GM23248 (cell line): ENCODE measurements around the gene STEAP3. TPM values are rescaled to one million over a fixed set of nuclear protein-coding genes. Genes with fewer than 3 reads are reported as not detected.

ENCODE experiments used
- DNase-seq: peaks from one replicate; pipeline ENCODE4 v3.0.0-alpha.2; 2015
- H2AFZ ChIP-seq: fragments of 200-600 bp; sonication (generic); 2 replicates; pipeline ENCODE4 v1.6.1; 2016; ENCODE audit warnings: antibody characterized with exemption
- H3F3A ChIP-seq: fragments of 200-600 bp; sonication (generic); 2 replicates; pipeline ENCODE4 v1.6.1; 2016; ENCODE audit warnings: mild to moderate bottlenecking, antibody characterized with exemption, mixed run types; ENCODE audit not compliant: insufficient read depth
- H3K27ac ChIP-seq: fragments of 200-600 bp; sonication (generic); 2 replicates; pipeline ENCODE4 v1.5.1; 2016; ENCODE audit warnings: mild to moderate bottlenecking
- H3K27me3 ChIP-seq: fragments of 200-600 bp; sonication (generic); replicated peaks from 2 replicates; pipeline ENCODE4 v1.6.1; 2016; ENCODE audit warnings: mild to moderate bottlenecking; ENCODE audit not compliant: insufficient read depth
- H3K36me3 ChIP-seq: fragments of 200-600 bp; sonication (generic); 2 replicates; pipeline ENCODE4 v1.6.1; 2016; ENCODE audit warnings: low read depth, mild to moderate bottlenecking
- H3K4me1 ChIP-seq: fragments of 200-600 bp; sonication (generic); 2 replicates; pipeline ENCODE4 v1.6.1; 2016; ENCODE audit warnings: mild to moderate bottlenecking; ENCODE audit not compliant: insufficient read depth
- H3K4me2 ChIP-seq: fragments of 200-600 bp; sonication (generic); one replicate; pipeline ENCODE4 v1.6.1; 2016; ENCODE audit warnings: mild to moderate bottlenecking; ENCODE audit not compliant: unreplicated experiment
- H3K4me3 ChIP-seq: fragments of 200-600 bp; sonication (generic); 2 replicates; pipeline ENCODE4 v1.5.1; 2016; ENCODE audit warnings: mild to moderate bottlenecking
- H3K79me2 ChIP-seq: fragments of 200-600 bp; sonication (generic); 2 replicates; pipeline ENCODE4 v1.6.1; 2016; ENCODE audit warnings: mild to moderate bottlenecking; ENCODE audit not compliant: insufficient read depth
- H3K9ac ChIP-seq: fragments of 200-600 bp; sonication (generic); 2 replicates; pipeline ENCODE4 v1.6.1; 2016; ENCODE audit warnings: mild to moderate bottlenecking
- H3K9me2 ChIP-seq: fragments of 200-600 bp; sonication (generic); 2 replicates; pipeline ENCODE4 v1.6.1; 2016; ENCODE audit warnings: mixed run types, mild to moderate bottlenecking, moderate library complexity; ENCODE audit not compliant: insufficient read depth
- H3K9me3 ChIP-seq: fragments of 200-600 bp; sonication (generic); one replicate; pipeline ENCODE4 v1.6.1; 2017; ENCODE audit warnings: low read depth
- H4K20me1 ChIP-seq: fragments of 200-600 bp; sonication (generic); 2 replicates; pipeline ENCODE4 v1.6.0; 2016; ENCODE audit not compliant: insufficient read depth
- EZH2 ChIP-seq: fragments of 200-600 bp; sonication (generic); IDR thresholded peaks from 2 replicates; pipeline ENCODE4 v1.6.1; 2018; ENCODE audit warnings: antibody characterized with exemption, mild to moderate bottlenecking; ENCODE audit not compliant: insufficient read depth, poor library complexity, severe bottlenecking
- EZH2phosphoT487 ChIP-seq: fragments of 200-600 bp; sonication (generic); IDR thresholded peaks from 2 replicates; pipeline ENCODE4 v1.6.1; 2018; ENCODE audit warnings: antibody characterized with exemption, moderate library complexity, mild to moderate bottlenecking, low read depth; ENCODE audit not compliant: insufficient read depth
- WGBS, 2 experiments: methylation state at CpG; one replicate each; pipeline ENCODE4 v1.1.6; 2015 to 2017; ENCODE audit warnings: low lambda C conversion rate in 2 of 2, low coverage in 1 of 2; ENCODE audit errors: missing lambda C conversion rate in 2 of 2; 5-methylcytosine and 5-hydroxymethylcytosine counted together
- in situ Hi-C: fragments of 300-500 bp; cut with MboI; formaldehyde crosslinking; loops from 2 replicates; pipeline ENCODE4 v1.15.0; 2020
- polyA plus RNA-seq: library from polyadenylated mRNA; unstranded; fragments of >200 nt; fragmentation: Nextera tagmentation; extraction: Ambion mirVana; gene quantifications from 2 replicates; pipeline ENCODE4 v1.2.1, GENCODE V29; 2016
- total RNA-seq: library from RNA; depleted of rRNA; stranded (reverse); fragments of >200 nt; shearing (Covaris generic); gene quantifications from 2 replicates; pipeline ENCODE4 v1.2.3, GENCODE V29; 2014

The STEAP3 gene
- total and polyA plus RNA-seq, 2 experiments from 2014 or later: 29.5 to 31.3 TPM

DNA sequence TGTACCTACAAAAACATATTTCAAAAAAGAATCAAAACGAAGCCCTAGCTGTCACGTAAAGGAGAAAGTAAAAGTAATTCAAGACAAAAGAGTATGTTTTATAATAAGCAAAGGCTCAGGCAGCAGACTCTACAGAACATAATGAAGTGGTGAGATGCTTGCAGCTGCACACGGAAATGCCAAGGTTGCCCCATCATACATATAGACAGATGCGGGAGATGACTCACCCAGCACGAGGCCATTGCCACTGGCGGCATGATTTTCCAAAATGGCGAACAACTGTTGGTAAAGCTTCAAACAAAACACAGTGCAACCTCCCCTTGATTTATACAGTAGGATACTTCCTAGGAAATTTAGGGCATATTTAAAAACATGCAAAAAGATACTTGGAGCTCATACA is 39.1 kb upstream of the STEAP3 start:
- WGBS, 2 experiments: 66 to 67% methylated on average over 7 of the region's 7 CpGs
- Histone ChIP-seq H3K79me2 (no peaks in the 10 kb centered on the region), H3K27me3 (peaks cover 10% of the 10 kb centered on the region; the same call in 1 of the 2 replicates), H3K9ac (no peak overlapping the region), H4K20me1 (no peaks in the 10 kb centered on the region), H3K4me1 (peaks cover 3% of the 10 kb centered on the region; the same call in 1 of the 2 replicates), H3K36me3 (no peaks in the 10 kb centered on the region), H3K4me2 (no peak overlapping the region), H2AFZ (0 out of 2 replicates have a peak overlapping the region, but pooled peaks have one; percentile 12), H3K27ac (no peak overlapping the region), H3K4me3 (no peak overlapping the region), H3F3A (no peaks in the 10 kb centered on the region), H3K9me2 (no peaks in the 10 kb centered on the region), H3K9me3 (no peaks in the 10 kb centered on the region)
- TF ChIP-seq EZH2: no peak
- no peak for TF ChIP-seq EZH2phosphoT487
- in situ Hi-C loops: no loop called here
- DNase-seq: peak; percentile 60

DNA sequence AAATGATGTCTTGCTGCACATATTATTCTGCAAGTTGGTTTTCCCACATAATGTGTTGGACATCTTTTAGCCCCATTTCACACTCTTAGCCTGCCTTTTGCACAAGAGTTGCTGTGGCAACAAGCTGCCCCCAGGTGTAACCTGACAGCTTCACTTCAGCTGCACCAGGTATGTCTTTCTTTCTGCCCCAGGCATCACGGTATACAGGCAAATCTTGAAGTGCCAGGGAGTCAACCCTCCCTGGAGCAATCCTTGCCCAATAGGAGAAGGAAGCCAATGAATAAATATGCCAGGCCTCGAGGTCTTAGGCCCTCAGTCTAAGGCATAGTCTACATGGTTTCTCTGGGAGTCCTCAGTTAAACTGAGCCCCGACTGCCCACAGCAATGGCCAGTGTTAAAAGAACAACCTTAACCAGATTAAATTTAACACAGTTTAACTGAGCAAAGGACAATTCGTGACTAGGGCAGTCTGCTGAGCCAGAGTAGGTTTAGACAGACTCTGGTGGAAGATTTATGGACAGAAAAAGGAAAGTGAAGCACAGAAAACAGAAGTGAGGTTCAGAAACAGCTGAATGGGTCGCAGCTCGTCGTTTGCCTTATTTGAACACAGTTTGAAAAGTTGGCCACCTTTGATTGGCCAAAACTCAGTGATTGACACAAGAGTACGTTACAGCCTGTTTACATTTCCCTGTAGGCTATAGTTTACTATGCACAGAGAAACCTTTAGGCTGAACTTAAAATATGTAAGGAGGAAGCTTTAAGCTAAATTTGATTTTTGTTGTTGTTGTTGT is 33.1 kb upstream of the STEAP3 start:
- H3K79me2 ChIP-seq: no peaks in the 10 kb centered on the region
- 0 out of 2 replicates have a peak, but pooled peaks cover 10% of the 10 kb centered on the region for H3K27me3 ChIP-seq
- H2AFZ ChIP-seq: no peak overlapping the region
- no peak overlapping the region for H3K9ac ChIP-seq
- TF ChIP-seq EZH2: no peak
- no peak for TF ChIP-seq EZH2phosphoT487
- H3K4me1 ChIP-seq: peaks cover 6% of the 10 kb centered on the region
- no peaks in the 10 kb centered on the region for H3K9me2 ChIP-seq
- H3K4me3 ChIP-seq: no peak overlapping the region
- no peaks in the 10 kb centered on the region for H4K20me1 ChIP-seq
- H3K9me3 ChIP-seq: no peaks in the 10 kb centered on the region
- WGBS, 2 experiments: 45 to 48% methylated on average over 8 of the region's 8 CpGs
- H3K4me2 ChIP-seq: no peak overlapping the region
- in situ Hi-C loops: no loop called here
- H3K36me3 ChIP-seq: no peaks in the 10 kb centered on the region
- no peak overlapping the region for H3K27ac ChIP-seq
- H3F3A ChIP-seq: peaks cover 7% of the 10 kb centered on the region
- DNase-seq: no peak

DNA sequence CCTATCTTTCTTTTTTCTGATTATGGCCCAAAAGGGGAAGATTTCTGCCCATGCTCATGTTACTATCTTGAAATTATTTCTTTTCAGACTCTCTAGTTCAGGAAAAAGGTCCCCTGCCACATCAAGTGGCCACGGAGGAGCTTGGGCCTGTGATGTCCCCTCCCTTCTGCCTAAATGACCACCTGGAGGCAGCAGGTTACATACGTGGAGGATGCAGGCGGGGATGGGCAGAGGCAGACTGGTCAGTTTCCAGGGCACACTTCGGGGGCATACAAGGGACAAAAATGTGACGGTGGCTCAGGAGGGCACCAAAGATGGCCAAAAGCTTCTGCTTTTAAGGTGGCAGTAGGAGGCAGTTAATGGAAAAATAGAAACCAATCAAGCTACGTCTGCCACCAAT is 30.7 kb upstream of the STEAP3 start:
- Histone ChIP-seq H3K4me3 (no peak overlapping the region), H3K79me2 (no peaks in the 10 kb centered on the region), H3K36me3 (no peaks in the 10 kb centered on the region), H3K4me2 (no peak overlapping the region), H3K9me2 (no peaks in the 10 kb centered on the region), H3K4me1 (peaks cover 14% of the 10 kb centered on the region), H3F3A (peaks cover 7% of the 10 kb centered on the region), H3K27me3 (0 out of 2 replicates have a peak, but pooled peaks cover 6% of the 10 kb centered on the region), H4K20me1 (no peaks in the 10 kb centered on the region), H3K9ac (no peak overlapping the region), H2AFZ (no peak overlapping the region), H3K27ac (no peak overlapping the region), H3K9me3 (no peaks in the 10 kb centered on the region)
- in situ Hi-C loops: no loop called here
- TF ChIP-seq EZH2phosphoT487: no peak
- TF ChIP-seq EZH2: no peak
- no peak for DNase-seq
- 73 to 81% methylated on average over 6 of the region's 6 CpGs for WGBS, 2 experiments

DNA sequence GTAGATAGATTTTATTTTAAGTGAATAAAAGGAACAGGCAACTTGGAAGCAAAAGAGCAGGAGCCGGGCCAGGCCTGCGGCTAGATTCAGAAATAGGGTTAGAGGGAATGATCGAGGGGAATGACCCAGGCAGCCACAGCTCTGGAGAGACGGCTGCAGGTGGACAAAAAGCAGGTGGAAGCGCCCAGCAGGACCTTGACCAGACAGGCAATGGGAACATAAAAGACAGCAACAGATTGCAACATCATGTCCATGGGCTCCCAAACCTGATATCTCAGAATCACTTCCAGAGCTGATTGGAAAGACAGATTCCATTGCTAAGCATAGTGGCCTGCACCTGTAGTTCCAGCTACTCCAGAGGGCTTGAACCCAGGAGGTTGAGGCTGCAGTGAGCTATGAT is 28.6 kb upstream of the STEAP3 start:
- WGBS, 2 experiments: 70 to 78% methylated on average over 5 of the region's 5 CpGs
- TF ChIP-seq EZH2 (no peak), EZH2phosphoT487 (no peak)
- H3K4me1 ChIP-seq: peaks cover 17% of the 10 kb centered on the region
- H3K4me3 ChIP-seq: no peak overlapping the region
- in situ Hi-C loops: no loop called here
- no peaks in the 10 kb centered on the region for H3K9me2 ChIP-seq
- DNase-seq: no peak
- no peak overlapping the region for H3K4me2 ChIP-seq
- H3K9ac ChIP-seq: no peak overlapping the region
- H3K27ac ChIP-seq: no peak overlapping the region
- peaks cover 5% of the 10 kb centered on the region; the same call in 1 of the 2 replicates for H3K27me3 ChIP-seq
- no peaks in the 10 kb centered on the region for H4K20me1 ChIP-seq
- H3K9me3 ChIP-seq: no peaks in the 10 kb centered on the region
- no peak overlapping the region for H2AFZ ChIP-seq
- H3K79me2 ChIP-seq: no peaks in the 10 kb centered on the region
- H3F3A ChIP-seq: peaks cover 7% of the 10 kb centered on the region
- no peaks in the 10 kb centered on the region for H3K36me3 ChIP-seq
